ENCODE results near the gene TAF11L4. TPM values are rescaled to one million over a fixed set of nuclear protein-coding genes. Genes with fewer than 3 reads are reported as not detected.
"Not testable (repeated sequence)": the region's sequence is repeated elsewhere in the genome, so short reads cannot be mapped to it uniquely, and the experiment has no call there.

The TAF11L4 gene
- not detected for total RNA-seq

GRCh38 chr5:17521501-17521900, at the start of gene TAF11L4:
Gene TAF11L4 (plus strand): TSS chr5:17521801.
- H3K36me3 Mint-ChIP-seq, DNase-seq, H3K4me1 Mint-ChIP-seq, H3K9me3 Mint-ChIP-seq, H3K27ac Mint-ChIP-seq, H3K27me3 Mint-ChIP-seq, H3K4me3 Mint-ChIP-seq: not testable (repeated sequence)

GRCh38 chr5:17475064-17475463, 46.5 kb upstream of the TAF11L4 start:
- not testable (repeated sequence) for H3K4me3 Mint-ChIP-seq, H3K36me3 Mint-ChIP-seq, H3K4me1 Mint-ChIP-seq, H3K27ac Mint-ChIP-seq, DNase-seq, H3K9me3 Mint-ChIP-seq, H3K27me3 Mint-ChIP-seq

GRCh38 chr5:17477043-17477442, 44.6 kb upstream of the TAF11L4 start:
- Mint-ChIP-seq H3K27ac (no peak overlapping the region), H3K4me3 (no peak overlapping the region), H3K4me1 (no peaks in the 10 kb centered on the region), H3K9me3 (no peaks in the 10 kb centered on the region), H3K27me3 (no peaks in the 10 kb centered on the region), H3K36me3 (no peaks in the 10 kb centered on the region)
- no peak for DNase-seq

- Mint-ChIP-seq H3K36me3 (no peaks in the 10 kb centered on the region), H3K4me1 (no peaks in the 10 kb centered on the region), H3K9me3 (no peaks in the 10 kb centered on the region), H3K4me3 (no peak overlapping the region), H3K27me3 (no peaks in the 10 kb centered on the region), H3K27ac (no peak overlapping the region)
- DNase-seq = no peak
These were observed 43.9 kb upstream of the TAF11L4 start for GRCh38 chr5:17477573-17478265.

- H3K4me3 Mint-ChIP-seq = no peak overlapping the region
- no peaks in the 10 kb centered on the region for H3K9me3 Mint-ChIP-seq
- H3K27me3 Mint-ChIP-seq = no peaks in the 10 kb centered on the region
- H3K36me3 Mint-ChIP-seq = no peaks in the 10 kb centered on the region
- no peak overlapping the region for H3K27ac Mint-ChIP-seq
- DNase-seq = no peak
- H3K4me1 Mint-ChIP-seq = no peaks in the 10 kb centered on the region
These were observed 40.2 kb upstream of the TAF11L4 start for GRCh38 chr5:17481378-17481777.

- DNase-seq = no peak
- Mint-ChIP-seq H3K9me3 (no peaks in the 10 kb centered on the region), H3K27me3 (no peaks in the 10 kb centered on the region), H3K4me1 (no peaks in the 10 kb centered on the region), H3K36me3 (no peaks in the 10 kb centered on the region), H3K4me3 (no peak overlapping the region), H3K27ac (no peak overlapping the region)
These were observed 38.8 kb upstream of the TAF11L4 start for GRCh38 chr5:17482790-17483189.

GRCh38 chr5:17486464-17487173, 35.0 kb upstream of the TAF11L4 start:
- H3K36me3 Mint-ChIP-seq, H3K27me3 Mint-ChIP-seq, H3K27ac Mint-ChIP-seq: not testable (repeated sequence)

GRCh38 chr5:17487174-17487512, 34.5 kb upstream of the TAF11L4 start:
- Mint-ChIP-seq H3K9me3 (no peaks in the 10 kb centered on the region), H3K27me3 (no peaks in the 10 kb centered on the region), H3K36me3 (no peaks in the 10 kb centered on the region), H3K27ac (no peak overlapping the region), H3K4me1 (no peaks in the 10 kb centered on the region), H3K4me3 (no peak overlapping the region)
- DNase-seq = no peak

More at GRCh38 chr5:17486464-17487173, 35.0 kb upstream of the TAF11L4 start:
- not testable (repeated sequence) for H3K9me3 Mint-ChIP-seq, DNase-seq, H3K4me1 Mint-ChIP-seq, H3K4me3 Mint-ChIP-seq

GRCh38 chr5:17491257-17491656, 30.3 kb upstream of the TAF11L4 start:
- not testable (repeated sequence) for H3K27me3 Mint-ChIP-seq, H3K4me1 Mint-ChIP-seq, DNase-seq, H3K9me3 Mint-ChIP-seq, H3K27ac Mint-ChIP-seq, H3K4me3 Mint-ChIP-seq, H3K36me3 Mint-ChIP-seq

GRCh38 chr5:17492770-17493169, 28.8 kb upstream of the TAF11L4 start:
- H3K27ac Mint-ChIP-seq = no peak overlapping the region
- no peaks in the 10 kb centered on the region for H3K27me3 Mint-ChIP-seq
- no peak overlapping the region for H3K4me3 Mint-ChIP-seq
- peaks cover 1% of the 10 kb centered on the region for H3K9me3 Mint-ChIP-seq
- H3K36me3 Mint-ChIP-seq = no peaks in the 10 kb centered on the region
- no peaks in the 10 kb centered on the region for H3K4me1 Mint-ChIP-seq
- DNase-seq = no peak

- DNase-seq = no peak
- H3K27me3 Mint-ChIP-seq = no peaks in the 10 kb centered on the region
- H3K9me3 Mint-ChIP-seq = peaks cover 5% of the 10 kb centered on the region
- H3K27ac Mint-ChIP-seq = no peak overlapping the region
- H3K4me3 Mint-ChIP-seq = no peak overlapping the region
- H3K36me3 Mint-ChIP-seq = no peaks in the 10 kb centered on the region
- no peaks in the 10 kb centered on the region for H3K4me1 Mint-ChIP-seq
These were observed 24.2 kb upstream of the TAF11L4 start for GRCh38 chr5:17497446-17497845.

GRCh38 chr5:17497931-17498330, 23.7 kb upstream of the TAF11L4 start, which contains the start of gene TAF11L2:
Gene TAF11L2 (plus strand): TSS chr5:17498231.
- not testable (repeated sequence) for DNase-seq, H3K27ac Mint-ChIP-seq, H3K4me3 Mint-ChIP-seq, H3K9me3 Mint-ChIP-seq, H3K4me1 Mint-ChIP-seq, H3K27me3 Mint-ChIP-seq, H3K36me3 Mint-ChIP-seq

GRCh38 chr5:17511775-17512325, 9.8 kb upstream of the TAF11L4 start:
- Mint-ChIP-seq H3K36me3 (no peaks in the 10 kb centered on the region), H3K4me1 (no peaks in the 10 kb centered on the region), H3K4me3 (no peak overlapping the region), H3K27ac (no peak overlapping the region), H3K27me3 (no peaks in the 10 kb centered on the region), H3K9me3 (no peaks in the 10 kb centered on the region)
- no peak for DNase-seq

GRCh38 chr5:17517526-17517925, 4.1 kb upstream of the TAF11L4 start:
- H3K27ac Mint-ChIP-seq, H3K27me3 Mint-ChIP-seq, H3K9me3 Mint-ChIP-seq, H3K4me3 Mint-ChIP-seq, DNase-seq, H3K36me3 Mint-ChIP-seq, H3K4me1 Mint-ChIP-seq: not testable (repeated sequence)

- H3K36me3 Mint-ChIP-seq, H3K9me3 Mint-ChIP-seq, H3K27me3 Mint-ChIP-seq, H3K27ac Mint-ChIP-seq, H3K4me3 Mint-ChIP-seq, H3K4me1 Mint-ChIP-seq, DNase-seq: not testable (repeated sequence)
These were observed 3.5 kb upstream of the TAF11L4 start, which contains the start of gene TAF11L3 for GRCh38 chr5:17518067-17518466. Gene TAF11L3 (plus strand): TSS chr5:17518367.

- H3K4me3 Mint-ChIP-seq, H3K27ac Mint-ChIP-seq, DNase-seq, H3K36me3 Mint-ChIP-seq, H3K4me1 Mint-ChIP-seq, H3K9me3 Mint-ChIP-seq, H3K27me3 Mint-ChIP-seq: not testable (repeated sequence)
These were observed 2.1 kb upstream of the TAF11L4 start for GRCh38 chr5:17519508-17519907.
